CD14-positive monocyte (primary cell): ENCODE data around the gene SLC12A6. TPM values are rescaled to one million over a fixed set of nuclear protein-coding genes. Genes with fewer than 3 reads are reported as not detected.

Source experiments
- DNase-seq, 3 donors: peaks; one replicate each; pipeline ENCODE4 v3.0.0-alpha.2; 2011 to 2022
- H2AFZ ChIP-seq: 2 replicates; pipeline ENCODE4 v1.6.0; 2012; ENCODE audit warnings: mild to moderate bottlenecking, low read depth, low read length, inconsistent platforms; ENCODE audit not compliant: insufficient read depth, poor library complexity, severe bottlenecking
- H3K27ac ChIP-seq, 2 donors: 1 replicate in 1 of 2; 2 replicates in 1 of 2; pipeline ENCODE4 v1.5.1; 2012 to 2013; ENCODE audit warnings: low read length in 2 of 2, control low read depth in 1 of 2, inconsistent platforms in 1 of 2, low read depth in 1 of 2, mild to moderate bottlenecking in 1 of 2
- H3K27me3 ChIP-seq, 2 donors: one replicate each; pipeline versions ENCODE4 v1.6.0 to v1.6.1; 2011 to 2013; ENCODE audit warnings: low read length in 2 of 2; ENCODE audit not compliant: control insufficient read depth in 2 of 2, insufficient read depth in 2 of 2
- H3K36me3 ChIP-seq, 2 donors: replicated peaks in 1 of 2; 1 replicate in 1 of 2; 2 replicates in 1 of 2; pipeline versions ENCODE4 v1.5.1 to v1.6.1; 2012 to 2013; ENCODE audit warnings: low read length in 2 of 2, control low read depth in 1 of 2, inconsistent platforms in 1 of 2, mild to moderate bottlenecking in 1 of 2; ENCODE audit not compliant: insufficient read depth in 2 of 2, control insufficient read depth in 1 of 2
- H3K4me1 ChIP-seq, 2 donors: 1 replicate in 1 of 2; 2 replicates in 1 of 2; pipeline versions ENCODE4 v1.5.1 to v1.6.1; 2012 to 2013; ENCODE audit warnings: low read length in 2 of 2, control low read depth in 1 of 2, inconsistent platforms in 1 of 2, mild to moderate bottlenecking in 1 of 2, moderate library complexity in 1 of 2; ENCODE audit not compliant: insufficient read depth in 2 of 2, control insufficient read depth in 1 of 2
- H3K4me2 ChIP-seq: replicated peaks from 2 replicates; pipeline ENCODE3; 2012; ENCODE audit warnings: low read length, moderate library complexity, mild to moderate bottlenecking; ENCODE audit not compliant: poor library complexity, severe bottlenecking; ENCODE audit errors: extremely low read depth
- H3K4me3 ChIP-seq, 3 experiments: fragments of 200-600 bp in 1 of 3; sonication (generic) in 1 of 3; replicated peaks in 1 of 3; 1 replicate in 2 of 3; 2 replicates in 1 of 3; pipeline ENCODE4 v1.5.1; 2011 to 2013; ENCODE audit warnings: low read length in 3 of 3, mild to moderate bottlenecking in 3 of 3, control low read depth in 2 of 3, low read depth in 2 of 3, inconsistent platforms in 1 of 3, moderate library complexity in 1 of 3
- H3K79me2 ChIP-seq: 2 replicates; pipeline ENCODE4 v1.6.0; 2012; ENCODE audit warnings: mild to moderate bottlenecking, control low read depth, inconsistent platforms, low read length, moderate library complexity; ENCODE audit not compliant: insufficient read depth
- H3K9ac ChIP-seq: 2 replicates; pipeline ENCODE4 v1.6.0; 2017; ENCODE audit warnings: low read length, mild to moderate bottlenecking; ENCODE audit not compliant: insufficient read depth, poor library complexity, severe bottlenecking
- H3K9me3 ChIP-seq, 2 donors: replicated peaks in 1 of 2; 1 replicate in 1 of 2; 2 replicates in 1 of 2; pipeline versions ENCODE4 v1.5.1 to v1.6.1; 2012 to 2013; ENCODE audit warnings: low read length in 2 of 2, control low read depth in 1 of 2; ENCODE audit not compliant: control insufficient read depth in 1 of 2, insufficient read depth in 1 of 2
- H4K20me1 ChIP-seq: 2 replicates; pipeline ENCODE4 v1.6.0; 2012; ENCODE audit warnings: mild to moderate bottlenecking, low read length, control low read depth, moderate library complexity; ENCODE audit not compliant: insufficient read depth
- H3K27ac Mint-ChIP-seq, 7 donors: one replicate each; pipeline ENCODE4 v1.8.0; 2020; ENCODE audit warnings: mild to moderate bottlenecking in 7 of 7, mixed read lengths in 7 of 7, moderate library complexity in 6 of 7, inconsistent platforms in 2 of 7
- H3K27me3 Mint-ChIP-seq, 3 donors: one replicate each; pipeline ENCODE4 v1.8.0; 2021 to 2022; ENCODE audit warnings: low read depth in 3 of 3, mild to moderate bottlenecking in 3 of 3, mixed read lengths in 3 of 3, moderate library complexity in 3 of 3, inconsistent platforms in 1 of 3
- H3K36me3 Mint-ChIP-seq, 2 donors: one replicate each; pipeline ENCODE4 v1.8.0; 2020; ENCODE audit warnings: mixed read lengths in 2 of 2, inconsistent platforms in 1 of 2, mild to moderate bottlenecking in 1 of 2
- H3K4me1 Mint-ChIP-seq: one replicate; pipeline ENCODE4 v1.8.0; 2020; ENCODE audit warnings: mild to moderate bottlenecking, mixed read lengths
- H3K4me3 Mint-ChIP-seq, 2 donors: one replicate each; pipeline ENCODE4 v1.8.0; 2020; ENCODE audit warnings: mild to moderate bottlenecking in 2 of 2, mixed read lengths in 2 of 2, moderate library complexity in 1 of 2
- H3K9me3 Mint-ChIP-seq, 7 donors: one replicate each; pipeline ENCODE4 v1.8.0; 2020 to 2022; ENCODE audit warnings: mixed read lengths in 7 of 7, mild to moderate bottlenecking in 6 of 7, moderate library complexity in 6 of 7, inconsistent platforms in 2 of 7
- CTCF ChIP-seq: fragments of 200-600 bp; IDR thresholded peaks from one replicate; pipeline ENCODE4 v1.8.0; 2022; ENCODE audit warnings: antibody characterized with exemption, mild to moderate bottlenecking
- WGBS: methylation state at CpG from one replicate; pipeline ENCODE4 v1.1.5; 2013; ENCODE audit warnings: missing lambda C conversion rate; ENCODE audit not compliant: insufficient coverage; 5-methylcytosine and 5-hydroxymethylcytosine counted together
- intact Hi-C, 2 donors: fragments of 100-400 bp; cut with micrococcal nuclease; formaldehyde crosslinking; loops; one replicate each; pipeline versions ENCODE4 v1.15.0 to v1.15.1; 2023
- polyA plus RNA-seq, 3 donors: library from polyadenylated mRNA; depleted of rRNA in 1 of 3; unstranded in 2 of 3; stranded (reverse) in 1 of 3; fragments of 300-500 nt in 2 of 3; fragments of >200 nt in 1 of 3; fragmentation: Illumina TruSeq in 2 of 3; gene quantifications; 1 replicate in 2 of 3; 2 replicates in 1 of 3; pipeline ENCODE4 v1.2.3, GENCODE V29; 2012 to 2021

The SLC12A6 gene
- polyA plus RNA-seq, 3 donors: 5.4 to 80.0 (median 8.0) TPM

- peaks cover 31% of the 10 kb centered on the region for H3K4me1 Mint-ChIP-seq
- no peak overlapping the region for H3K4me2 ChIP-seq
Observed at GRCh38 chr15:34325368-34325767, 12.2 kb downstream of the SLC12A6 start.

GRCh38 chr15:34324933-34325332, 12.6 kb downstream of the SLC12A6 start:
- peaks cover 6 to 8% of the 10 kb centered on the region in 2 donors for H3K4me1 ChIP-seq
- H3K4me2 ChIP-seq: no peak overlapping the region
- no peak overlapping the region for H3K4me3 Mint-ChIP-seq

More at GRCh38 chr15:34325368-34325767, 12.2 kb downstream of the SLC12A6 start:
- Histone ChIP-seq H3K27ac (no peak overlapping the region), H3K4me3 (no peak overlapping the region), H3K9ac (no peak overlapping the region), H3K36me3 (peaks cover 0 to 9% of the 10 kb centered on the region in 2 donors), H3K9me3 (no peaks in the 10 kb centered on the region), H2AFZ (no peak overlapping the region), H3K4me1 (peaks cover 6% of the 10 kb centered on the region in 2 donors), H3K79me2 (peaks cover 96% of the 10 kb centered on the region), H4K20me1 (peaks cover 96% of the 10 kb centered on the region), H3K27me3 (no peaks in the 10 kb centered on the region)
- Mint-ChIP-seq H3K9me3 (no peaks in the 10 kb centered on the region), H3K27ac (peak overlapping the region in 1 of 7 donors; percentile 42), H3K4me3 (no peak overlapping the region), H3K27me3 (peaks cover 0 to under 1% (median 0%) of the 10 kb centered on the region in 3 donors), H3K36me3 (peaks cover 14 to 31% of the 10 kb centered on the region in 2 donors)
- TF ChIP-seq CTCF: no peak
- intact Hi-C loops: no loop called here
- no peak for DNase-seq

More at GRCh38 chr15:34324933-34325332, 12.6 kb downstream of the SLC12A6 start:
- Histone ChIP-seq H3K27ac (no peak overlapping the region), H4K20me1 (peaks cover 96% of the 10 kb centered on the region), H2AFZ (no peak overlapping the region), H3K36me3 (peaks cover 0 to 5% of the 10 kb centered on the region in 2 donors), H3K9me3 (no peaks in the 10 kb centered on the region), H3K79me2 (peaks cover 96% of the 10 kb centered on the region), H3K4me3 (no peak overlapping the region), H3K9ac (no peak overlapping the region), H3K27me3 (no peaks in the 10 kb centered on the region)
- H3K9me3 Mint-ChIP-seq: no peaks in the 10 kb centered on the region
- H3K4me1 Mint-ChIP-seq: peaks cover 32% of the 10 kb centered on the region
- no peaks in the 10 kb centered on the region for H3K27me3 Mint-ChIP-seq
- no peak overlapping the region for H3K27ac Mint-ChIP-seq
- DNase-seq: no peak
- no peak for TF ChIP-seq CTCF
- intact Hi-C loops: no loop called here
- peaks cover 12 to 30% of the 10 kb centered on the region in 2 donors for H3K36me3 Mint-ChIP-seq
- no CpG with 5 or more reads among the region's 1 CpG for WGBS
